GM18499 (cell line): Measurements from ENCODE around the gene SV2C.
A peak's percentile ranks its signal among the peaks of the same experiment; 100 is the strongest.

Experiments
- ATAC-seq: cut with Tn5 transposase; IDR thresholded peaks from one replicate; pipeline ENCODE4 v1.9.1; 2021; ENCODE audit warnings: moderate number of reproducible peaks; ENCODE audit not compliant: insufficient read depth, unreplicated experiment

SV2C gene

GRCh38 chr5:76154009-76154690 is 71.0 kb downstream of the SV2C start:
- no peak for ATAC-seq

GRCh38 chr5:76155536-76155935 is 72.4 kb downstream of the SV2C start:
- no peak for ATAC-seq

GRCh38 chr5:76162335-76162734 is 79.2 kb downstream of the SV2C start:
- ATAC-seq = no peak

- no peak for ATAC-seq
These were observed 80.0 kb downstream of the SV2C start for GRCh38 chr5:76163111-76163628.

- no peak for ATAC-seq
These were observed 81.8 kb downstream of the SV2C start for GRCh38 chr5:76165029-76165428.

- ATAC-seq = no peak
These were observed 82.7 kb downstream of the SV2C start for GRCh38 chr5:76165711-76166374.

- no peak for ATAC-seq
These were observed 83.8 kb downstream of the SV2C start for GRCh38 chr5:76166886-76167576.

- ATAC-seq = no peak
These were observed 86.1 kb downstream of the SV2C start for GRCh38 chr5:76169146-76169905.

GRCh38 chr5:76174101-76174500 is 90.9 kb downstream of the SV2C start:
- no peak for ATAC-seq

- no peak for ATAC-seq
These were observed 92.0 kb downstream of the SV2C start for GRCh38 chr5:76175051-76175666.

GRCh38 chr5:76175821-76176403 is 92.7 kb downstream of the SV2C start:
- no peak for ATAC-seq

GRCh38 chr5:76177978-76178377 is 94.8 kb downstream of the SV2C start:
- ATAC-seq = no peak

- no peak for ATAC-seq
These were observed 95.7 kb downstream of the SV2C start for GRCh38 chr5:76178913-76179312.

GRCh38 chr5:76180814-76181805 is 97.9 kb downstream of the SV2C start:
- peak; percentile 75 for ATAC-seq

GRCh38 chr5:76187386-76187785 is 104.2 kb downstream of the SV2C start:
- no peak for ATAC-seq

GRCh38 chr5:76190356-76190755 is 107.2 kb downstream of the SV2C start:
- ATAC-seq = no peak

- no peak for ATAC-seq
These were observed 109.7 kb downstream of the SV2C start for GRCh38 chr5:76192837-76193236.

GRCh38 chr5:76193635-76194034 is 110.5 kb downstream of the SV2C start:
- no peak for ATAC-seq

GRCh38 chr5:76194340-76194739 is 111.2 kb downstream of the SV2C start:
- ATAC-seq = no peak
